ENCODE results near the gene RSAD1. TPM values are rescaled to one million over a fixed set of nuclear protein-coding genes. Genes with fewer than 3 reads are reported as not detected.

Gene RSAD1
- total and polyA plus RNA-seq, 4 donors, result 20.1 to 43.2 (median 29.9) TPM

DNA sequence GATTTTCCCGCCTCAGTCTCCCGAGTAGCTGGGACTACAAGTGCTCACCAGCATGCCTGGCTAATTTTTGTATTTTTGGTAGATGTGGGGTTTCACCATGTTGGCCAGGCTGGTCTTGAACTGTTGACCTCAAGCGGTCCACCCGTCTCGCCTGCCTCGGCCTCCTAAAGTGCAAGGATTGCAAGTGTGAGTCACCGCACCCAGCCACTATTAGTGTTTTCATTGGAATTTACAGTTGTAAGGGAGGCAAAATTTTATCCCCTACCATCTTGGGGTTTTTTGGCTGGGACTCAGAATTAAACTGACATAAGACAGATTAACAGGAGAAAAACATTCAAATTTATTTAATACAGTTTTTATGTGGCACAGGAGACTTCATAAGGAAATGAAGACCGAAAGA is 17.3 kb downstream of the RSAD1 start:
- peaks cover 0 to 4% (median 0%) of the 10 kb centered on the region in 5 donors for H3K4me1 ChIP-seq (ENCODE audit: control insufficient read depth in 5 of 5, insufficient read depth in 5 of 5, low read length in 5 of 5)
- H3K4me3 ChIP-seq, result no peak overlapping the region
- H3K27ac ChIP-seq (ENCODE audit: low read depth in 1 of 2, low read length in 1 of 2), result no peak overlapping the region
- no peaks in the 10 kb centered on the region for H3K9me3 ChIP-seq (ENCODE audit: control insufficient read depth in 4 of 4, insufficient read depth in 3 of 4, low read length in 3 of 4)
- H3K36me3 ChIP-seq (ENCODE audit: control insufficient read depth in 4 of 4, insufficient read depth in 4 of 4, low read length in 4 of 4), result no peaks in the 10 kb centered on the region
- TF ChIP-seq, protein P1, sequence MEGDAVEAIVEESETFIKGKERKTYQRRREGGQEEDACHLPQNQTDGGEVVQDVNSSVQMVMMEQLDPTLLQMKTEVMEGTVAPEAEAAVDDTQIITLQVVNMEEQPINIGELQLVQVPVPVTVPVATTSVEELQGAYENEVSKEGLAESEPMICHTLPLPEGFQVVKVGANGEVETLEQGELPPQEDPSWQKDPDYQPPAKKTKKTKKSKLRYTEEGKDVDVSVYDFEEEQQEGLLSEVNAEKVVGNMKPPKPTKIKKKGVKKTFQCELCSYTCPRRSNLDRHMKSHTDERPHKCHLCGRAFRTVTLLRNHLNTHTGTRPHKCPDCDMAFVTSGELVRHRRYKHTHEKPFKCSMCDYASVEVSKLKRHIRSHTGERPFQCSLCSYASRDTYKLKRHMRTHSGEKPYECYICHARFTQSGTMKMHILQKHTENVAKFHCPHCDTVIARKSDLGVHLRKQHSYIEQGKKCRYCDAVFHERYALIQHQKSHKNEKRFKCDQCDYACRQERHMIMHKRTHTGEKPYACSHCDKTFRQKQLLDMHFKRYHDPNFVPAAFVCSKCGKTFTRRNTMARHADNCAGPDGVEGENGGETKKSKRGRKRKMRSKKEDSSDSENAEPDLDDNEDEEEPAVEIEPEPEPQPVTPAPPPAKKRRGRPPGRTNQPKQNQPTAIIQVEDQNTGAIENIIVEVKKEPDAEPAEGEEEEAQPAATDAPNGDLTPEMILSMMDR (IDR thresholded peaks at IDR 0.05; ENCODE audit: control extremely low read depth, extremely low read depth), result no peak
- H3K9ac ChIP-seq (ENCODE audit: insufficient read depth in 1 of 2, low read length in 2 of 2), result no peak overlapping the region
- WGBS, 2 donors, result 96 to 97% methylated on average over 8 of the region's 8 CpGs
- DNase-seq, result no peak
- no peaks in the 10 kb centered on the region for H3K27me3 ChIP-seq (ENCODE audit: control insufficient read depth in 3 of 3, insufficient read depth in 3 of 3, low read length in 2 of 3)
- ATAC-seq (ENCODE audit: insufficient read depth, low FRiP score), result no peak

DNA sequence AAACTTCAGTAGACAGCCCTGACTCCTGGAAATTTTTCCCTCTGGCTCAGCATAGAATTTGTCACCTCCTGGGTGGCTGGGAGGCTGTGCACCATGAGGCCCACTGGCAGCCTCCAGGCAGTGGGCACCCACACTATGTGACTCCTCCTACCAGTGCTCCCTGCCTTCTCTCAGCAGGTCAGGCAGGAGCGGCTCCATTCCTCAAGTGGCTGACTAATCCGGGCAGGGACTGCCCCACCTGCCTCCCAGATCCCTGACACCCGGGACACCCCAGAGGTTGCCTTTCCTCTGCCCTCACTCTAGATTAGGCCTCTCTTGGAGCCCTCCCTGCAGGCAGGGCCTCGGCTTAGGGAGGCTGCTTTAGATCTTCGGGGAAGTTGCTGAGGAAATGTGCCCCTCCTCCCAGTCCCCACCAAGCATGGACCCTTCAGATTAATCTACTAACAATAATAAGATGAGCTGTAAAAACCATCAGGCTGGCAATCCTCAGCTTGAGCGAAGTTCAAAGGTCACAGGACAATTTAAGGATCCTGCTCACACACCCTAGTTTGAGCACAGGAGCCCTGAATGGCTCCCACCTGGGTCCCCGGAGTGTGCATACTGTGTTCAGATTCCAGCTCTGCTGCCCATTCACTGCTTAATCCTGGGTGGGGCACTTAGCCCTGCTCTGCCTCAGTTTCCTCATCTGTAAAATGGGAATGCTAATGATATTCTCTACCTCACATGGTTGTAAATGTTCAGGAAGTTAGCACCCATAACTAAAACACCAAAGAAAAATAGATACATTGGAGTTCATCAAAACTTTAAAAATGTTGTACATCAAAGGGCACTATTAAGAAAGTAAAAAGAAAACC is 19.6 kb downstream of the RSAD1 start:
- no peaks in the 10 kb centered on the region for H3K9me3 ChIP-seq (ENCODE audit: control insufficient read depth in 4 of 4, insufficient read depth in 3 of 4, low read length in 3 of 4)
- H3K27ac ChIP-seq (ENCODE audit: low read depth in 1 of 2, low read length in 1 of 2), result no peak overlapping the region
- no peak for DNase-seq
- WGBS, 2 donors, result 74 to 78% methylated on average over 7 of the region's 7 CpGs
- H3K9ac ChIP-seq (ENCODE audit: insufficient read depth in 1 of 2, low read length in 2 of 2), result no peak overlapping the region
- H3K4me1 ChIP-seq (ENCODE audit: control insufficient read depth in 5 of 5, insufficient read depth in 5 of 5, low read length in 5 of 5), result peaks cover 0 to 8% (median 0%) of the 10 kb centered on the region in 5 donors
- no peaks in the 10 kb centered on the region for H3K27me3 ChIP-seq (ENCODE audit: control insufficient read depth in 3 of 3, insufficient read depth in 3 of 3, low read length in 2 of 3)
- H3K4me3 ChIP-seq, result no peak overlapping the region
- ATAC-seq (ENCODE audit: insufficient read depth, low FRiP score), result peak; percentile 53
- TF ChIP-seq, protein P1 (IDR thresholded peaks at IDR 0.05; ENCODE audit: control extremely low read depth, extremely low read depth), result no peak
- no peaks in the 10 kb centered on the region for H3K36me3 ChIP-seq (ENCODE audit: control insufficient read depth in 4 of 4, insufficient read depth in 4 of 4, low read length in 4 of 4)

DNA sequence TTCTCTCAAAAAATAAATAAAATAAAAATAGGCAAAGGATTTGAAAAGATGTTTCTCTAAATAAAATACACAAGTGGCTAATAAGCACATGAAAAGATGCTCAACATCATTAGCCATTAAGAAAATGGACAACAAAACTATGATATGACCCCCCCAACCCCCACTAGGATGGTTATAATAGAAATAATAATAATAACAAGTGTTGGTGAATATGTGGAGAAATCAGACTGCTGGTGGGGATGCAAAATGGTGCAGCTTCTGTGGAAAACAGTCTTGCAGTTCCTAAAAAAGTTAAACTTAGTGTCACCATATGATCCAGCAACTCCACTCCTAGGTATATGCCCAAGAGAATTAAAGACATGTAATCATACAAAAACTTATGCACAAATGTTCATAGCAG is 20.6 kb downstream of the RSAD1 start:
- Histone ChIP-seq H3K4me3 (no peak overlapping the region), H3K27me3 (ENCODE audit: control insufficient read depth in 3 of 3, insufficient read depth in 3 of 3, low read length in 2 of 3) (no peaks in the 10 kb centered on the region), H3K9me3 (ENCODE audit: control insufficient read depth in 4 of 4, insufficient read depth in 3 of 4, low read length in 3 of 4) (no peaks in the 10 kb centered on the region), H3K27ac (ENCODE audit: low read depth in 1 of 2, low read length in 1 of 2) (no peak overlapping the region), H3K36me3 (ENCODE audit: control insufficient read depth in 4 of 4, insufficient read depth in 4 of 4, low read length in 4 of 4) (no peaks in the 10 kb centered on the region), H3K9ac (ENCODE audit: insufficient read depth in 1 of 2, low read length in 2 of 2) (no peak overlapping the region), H3K4me1 (ENCODE audit: control insufficient read depth in 5 of 5, insufficient read depth in 5 of 5, low read length in 5 of 5) (peaks cover 0 to 8% (median 0%) of the 10 kb centered on the region in 5 donors)
- TF ChIP-seq, protein P1 (IDR thresholded peaks at IDR 0.05; ENCODE audit: control extremely low read depth, extremely low read depth), result no peak
- ATAC-seq (ENCODE audit: insufficient read depth, low FRiP score), result no peak
- DNase-seq, result no peak
